Lower lobe of right lung (tissue), 2 donors: ENCODE results near the gene TNNC1. TPM values are rescaled to one million over a fixed set of nuclear protein-coding genes. Genes with fewer than 3 reads are reported as not detected.

Experiments used
- ATAC-seq, 2 donors: fragments of 200-7000 bp; cut with Tn5 transposase; one replicate each; pipeline ENCODE4 v1.9.1; 2020 to 2022; ENCODE audit warnings: mild to moderate bottlenecking in 2 of 2, moderate library complexity in 2 of 2
- DNase-seq: peaks from one replicate; pipeline ENCODE4 v3.0.0-alpha.2; 2020
- H3K27ac ChIP-seq: fragments of 200-600 bp; one replicate; pipeline ENCODE4 v1.8.0; 2022
- H3K27me3 ChIP-seq: fragments of 200-600 bp; one replicate; pipeline ENCODE4 v1.8.0; 2022; ENCODE audit warnings: low read depth
- H3K36me3 ChIP-seq: fragments of 200-600 bp; one replicate; pipeline ENCODE4 v1.8.0; 2022; ENCODE audit warnings: mild to moderate bottlenecking
- H3K4me1 ChIP-seq: fragments of 200-600 bp; one replicate; pipeline ENCODE4 v1.8.0; 2022
- H3K4me3 ChIP-seq: fragments of 200-600 bp; one replicate; pipeline ENCODE4 v1.8.0; 2022; ENCODE audit warnings: mild to moderate bottlenecking
- H3K9me3 ChIP-seq: fragments of 200-600 bp; one replicate; pipeline ENCODE4 v1.8.0; 2022
- intact Hi-C: fragments of 100-400 bp; cut with DNase I; formaldehyde crosslinking; loops from one replicate; pipeline ENCODE4 v1.11.0; 2022
- total RNA-seq: library from RNA; stranded (reverse); fragmentation: NEBNext Ultra II Directional; extraction: Animal tissue kit (Norgen Biotek cat#: 25700); gene quantifications from one replicate; pipeline ENCODE4 v1.2.1, GENCODE V29; 2021
- TF ChIP-seq, protein P1 (sequence below): fragments of 200-600 bp; IDR thresholded peaks from one replicate; pipeline ENCODE4 v1.8.0; 2022; ENCODE audit warnings: antibody characterized with exemption, mild to moderate bottlenecking
- donor health status: DM: no; HTN: yes; CAD: no; lungs with severe emphysema.

Gene TNNC1
- total RNA-seq, 1 donor from 2014 or later = 44.0 TPM

DNA sequence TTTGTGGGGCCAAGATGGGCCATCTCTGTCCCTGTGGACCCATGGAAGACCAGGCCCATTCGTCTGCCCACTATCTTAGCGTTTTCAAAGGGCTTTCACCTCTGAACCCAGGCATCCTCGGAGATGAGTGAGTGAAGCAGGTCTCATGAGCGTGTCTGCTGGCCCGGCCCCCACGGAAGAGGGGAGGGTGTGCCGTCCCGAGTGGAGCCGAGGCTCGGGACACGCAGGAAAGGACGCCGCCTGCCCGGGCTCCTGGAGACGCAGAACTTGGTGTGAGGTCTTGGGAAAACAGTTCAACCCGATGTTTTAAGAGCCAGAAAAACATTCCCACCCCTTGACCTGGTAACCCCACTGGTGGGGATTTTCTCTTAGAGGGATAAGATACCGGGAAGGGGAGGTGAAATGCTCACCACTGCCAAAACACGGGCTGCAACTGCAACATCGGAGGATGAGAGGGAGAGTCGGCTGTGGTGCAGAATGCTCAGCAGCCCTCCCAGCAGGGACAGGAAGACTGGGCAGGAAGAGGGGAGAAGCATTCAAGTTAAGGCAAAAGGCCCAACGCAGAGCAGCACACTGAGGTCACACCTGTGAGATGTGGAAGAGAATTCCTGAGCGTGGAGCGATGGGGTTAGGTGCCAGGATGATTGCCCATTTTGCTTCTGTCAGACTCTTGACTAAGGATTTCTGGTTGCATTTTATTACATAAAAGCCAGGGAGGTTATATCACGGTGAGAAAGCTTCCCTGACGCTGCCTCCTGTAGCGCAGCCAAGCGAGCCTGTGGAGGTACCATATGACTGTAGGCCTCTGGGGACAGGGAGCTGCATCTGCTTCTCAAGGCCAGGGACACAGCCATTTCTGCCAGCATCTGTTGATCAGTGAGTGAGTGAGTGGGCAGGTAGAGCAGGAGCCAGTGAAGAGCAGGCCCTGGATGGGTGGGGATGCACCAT is 27.2 kb upstream of the TNNC1 start:
- Histone ChIP-seq H3K9me3 (no peaks in the 10 kb centered on the region), H3K4me3 (no peak overlapping the region), H3K27me3 (no peaks in the 10 kb centered on the region), H3K4me1 (peaks cover 28% of the 10 kb centered on the region), H3K36me3 (peaks cover 83% of the 10 kb centered on the region), H3K27ac (no peak overlapping the region)
- DNase-seq = no peak
- ATAC-seq = no peak
- intact Hi-C loops = no loop called here
- TF ChIP-seq, protein P1, sequence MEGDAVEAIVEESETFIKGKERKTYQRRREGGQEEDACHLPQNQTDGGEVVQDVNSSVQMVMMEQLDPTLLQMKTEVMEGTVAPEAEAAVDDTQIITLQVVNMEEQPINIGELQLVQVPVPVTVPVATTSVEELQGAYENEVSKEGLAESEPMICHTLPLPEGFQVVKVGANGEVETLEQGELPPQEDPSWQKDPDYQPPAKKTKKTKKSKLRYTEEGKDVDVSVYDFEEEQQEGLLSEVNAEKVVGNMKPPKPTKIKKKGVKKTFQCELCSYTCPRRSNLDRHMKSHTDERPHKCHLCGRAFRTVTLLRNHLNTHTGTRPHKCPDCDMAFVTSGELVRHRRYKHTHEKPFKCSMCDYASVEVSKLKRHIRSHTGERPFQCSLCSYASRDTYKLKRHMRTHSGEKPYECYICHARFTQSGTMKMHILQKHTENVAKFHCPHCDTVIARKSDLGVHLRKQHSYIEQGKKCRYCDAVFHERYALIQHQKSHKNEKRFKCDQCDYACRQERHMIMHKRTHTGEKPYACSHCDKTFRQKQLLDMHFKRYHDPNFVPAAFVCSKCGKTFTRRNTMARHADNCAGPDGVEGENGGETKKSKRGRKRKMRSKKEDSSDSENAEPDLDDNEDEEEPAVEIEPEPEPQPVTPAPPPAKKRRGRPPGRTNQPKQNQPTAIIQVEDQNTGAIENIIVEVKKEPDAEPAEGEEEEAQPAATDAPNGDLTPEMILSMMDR = no peak

- intact Hi-C loops = no loop called here
- H3K27me3 ChIP-seq = no peaks in the 10 kb centered on the region
- ATAC-seq = no peak
- no peak overlapping the region for H3K27ac ChIP-seq
- TF ChIP-seq, protein P1 = no peak
- DNase-seq = no peak
- H3K9me3 ChIP-seq = no peaks in the 10 kb centered on the region
- peaks cover 32% of the 10 kb centered on the region for H3K4me1 ChIP-seq
- no peak overlapping the region for H3K4me3 ChIP-seq
- peaks cover 83% of the 10 kb centered on the region for H3K36me3 ChIP-seq
Observed at GRCh38 chr3:52479877-52480575, 26.2 kb upstream of the TNNC1 start.

- DNase-seq (no peak), ATAC-seq (no peak)
- intact Hi-C loops = no loop called here
- H3K27ac ChIP-seq = no peak overlapping the region
- H3K9me3 ChIP-seq = no peaks in the 10 kb centered on the region
- H3K4me3 ChIP-seq = no peak overlapping the region
- TF ChIP-seq, protein P1 = no peak
- peaks cover 25% of the 10 kb centered on the region for H3K4me1 ChIP-seq
- H3K36me3 ChIP-seq = peaks cover 86% of the 10 kb centered on the region
- H3K27me3 ChIP-seq = no peaks in the 10 kb centered on the region
Observed at GRCh38 chr3:52479037-52479876, 25.4 kb upstream of the TNNC1 start.

GRCh38 chr3:52477796-52478095 is 23.9 kb upstream of the TNNC1 start:
- DNase-seq = no peak
- ATAC-seq = no peak
- H3K27me3 ChIP-seq = no peaks in the 10 kb centered on the region
- H3K4me1 ChIP-seq = peaks cover 19% of the 10 kb centered on the region
- H3K9me3 ChIP-seq = no peaks in the 10 kb centered on the region
- H3K36me3 ChIP-seq = peaks cover 99% of the 10 kb centered on the region
- no peak overlapping the region for H3K4me3 ChIP-seq
- intact Hi-C loops = no loop called here
- H3K27ac ChIP-seq = no peak overlapping the region
- TF ChIP-seq, protein P1 = no peak

- intact Hi-C loops = no loop called here
- ATAC-seq (no peak), DNase-seq (no peak)
- Histone ChIP-seq H3K27ac (no peak overlapping the region), H3K27me3 (no peaks in the 10 kb centered on the region), H3K4me1 (peaks cover 23% of the 10 kb centered on the region), H3K4me3 (no peak overlapping the region), H3K9me3 (no peaks in the 10 kb centered on the region), H3K36me3 (peaks cover 99% of the 10 kb centered on the region)
- TF ChIP-seq, protein P1 = no peak
Observed at GRCh38 chr3:52477076-52477795, 23.4 kb upstream of the TNNC1 start.
